PC-9 (cell line): ENCODE results near the gene MKRN3. TPM values are rescaled to one million over a fixed set of nuclear protein-coding genes. Genes with fewer than 3 reads are reported as not detected.

ENCODE experiments used
- Bru-seq: library from RNA; stranded (reverse); fragments of 400-500 nt; gene quantifications from one replicate; lab custom pipeline; 2021; lab: Mats Ljungman, UMichigan
- BruChase-seq, 2 experiments: library from RNA; stranded (reverse); fragments of 400-500 nt; gene quantifications; one replicate each; lab custom pipeline; 2021; lab: Mats Ljungman, UMichigan
- BruUV-seq: library from RNA; stranded (reverse); fragments of 400-500 nt; replicated peaks from 2 replicates; lab custom pipeline; 2021; lab: Mats Ljungman, UMichigan
- CTCF ChIA-PET: fragments of 300-600 bp; sonication (Branson Sonifier 250); formaldehyde crosslinking; loops from one replicate; lab custom pipeline; 2022; ENCODE audit warnings: antibody characterized with exemption; lab: Charles Lee
- POLR2A ChIA-PET: fragments of 300-600 bp; sonication (Branson Sonifier 250); formaldehyde crosslinking; loops from one replicate; lab custom pipeline; 2022; ENCODE audit warnings: antibody characterized with exemption; ENCODE audit not compliant: unreplicated experiment; lab: Charles Lee
- DNase-seq, 2 experiments: peaks; one replicate each; pipeline versions ENCODE4 v3.0.0 to v3.0.0-alpha.2; 2015 to 2022; ENCODE audit warnings: mixed read lengths in 1 of 2
- H2AFZ ChIP-seq: fragments of 200-600 bp; sonication (generic); 2 replicates; pipeline ENCODE4 v1.8.1; 2017; ENCODE audit warnings: antibody characterized with exemption
- H3F3A ChIP-seq: fragments of 200-600 bp; sonication (generic); 2 replicates; pipeline ENCODE4 v1.8.1; 2017; ENCODE audit warnings: antibody characterized with exemption, mild to moderate bottlenecking, low read depth; ENCODE audit not compliant: insufficient read depth
- H3K27ac ChIP-seq: fragments of 200-600 bp; sonication (generic); 2 replicates; pipeline ENCODE4 v1.6.1; 2016; ENCODE audit warnings: mixed run types
- H3K27me3 ChIP-seq: fragments of 200-600 bp; sonication (generic); 2 replicates; pipeline ENCODE4 v1.6.1; 2016; ENCODE audit warnings: low read depth, mixed run types; ENCODE audit not compliant: insufficient read depth
- H3K36me3 ChIP-seq: fragments of 200-600 bp; sonication (generic); 2 replicates; pipeline ENCODE4 v1.6.1; 2016; ENCODE audit warnings: low read depth, mixed run types
- H3K4me1 ChIP-seq: fragments of 200-600 bp; sonication (generic); replicated peaks from 2 replicates; pipeline ENCODE4 v1.6.1; 2016; ENCODE audit warnings: mixed run types; ENCODE audit not compliant: insufficient read depth
- H3K4me2 ChIP-seq: fragments of 200-600 bp; sonication (generic); 2 replicates; pipeline ENCODE4 v1.6.1; 2017; ENCODE audit warnings: mixed run types
- H3K4me3 ChIP-seq: fragments of 200-600 bp; sonication (generic); 2 replicates; pipeline ENCODE4 v1.6.1; 2016; ENCODE audit warnings: mixed run types
- H3K79me2 ChIP-seq: fragments of 200-600 bp; sonication (generic); 2 replicates; pipeline ENCODE4 v1.6.1; 2017; ENCODE audit warnings: low read depth, mixed run types
- H3K9me2 ChIP-seq: fragments of 200-600 bp; sonication (generic); 2 replicates; pipeline ENCODE4 v1.8.1; 2017; ENCODE audit warnings: mild to moderate bottlenecking; ENCODE audit not compliant: insufficient read depth
- H3K9me3 ChIP-seq: fragments of 200-600 bp; sonication (generic); 2 replicates; pipeline ENCODE4 v1.8.1; 2016; ENCODE audit warnings: low read depth; ENCODE audit not compliant: insufficient read depth
- H4K20me1 ChIP-seq: fragments of 200-600 bp; sonication (generic); 2 replicates; pipeline ENCODE4 v1.8.1; 2017; ENCODE audit not compliant: insufficient read depth
- CTCF ChIP-seq: fragments of 200-600 bp; sonication (generic); conservative IDR thresholded peaks from 2 replicates; pipeline ENCODE4 v1.6.1; 2017; ENCODE audit warnings: mixed run types, antibody characterized with exemption, mild to moderate bottlenecking, moderate library complexity
- EZH2 ChIP-seq: fragments of 200-600 bp; sonication (generic); IDR thresholded peaks from 2 replicates; pipeline ENCODE4 v1.8.0; 2017; ENCODE audit warnings: antibody characterized with exemption, low read depth
- intact Hi-C: fragments of 100-400 bp; cut with micrococcal nuclease; formaldehyde crosslinking; loops from one replicate; pipeline ENCODE4 v1.10.0; 2022; ENCODE audit not compliant: unreplicated experiment
- long read RNA-seq: library from polyadenylated mRNA; stranded (forward); transcript quantifications from one replicate; pipeline ENCODE4 v2.0.0, GENCODE V29; 2022
- total RNA-seq: library from RNA; stranded (reverse); gene quantifications from 2 replicates; pipeline ENCODE4 v1.2.3, GENCODE V29; 2021

MKRN3 gene
- total RNA-seq (26.1 and 28.0 TPM in 2 replicates), Bru-seq, nascent RNA (percentile 74 among the genes with signal in this experiment), BruChase-seq, experiment 1, labeled RNA remaining after a 2-hour chase (percentile 87 among the genes with signal in this experiment), BruChase-seq, experiment 2, labeled RNA remaining after a 6-hour chase (percentile 67 among the genes with signal in this experiment)
- long read RNA-seq, transcript MKRN3-202 (3 exons, 629 nt) = major isoform, 10 of 27 reads
- long read RNA-seq, partial matches to known transcripts = 3 of 27 reads
- long read RNA-seq, other reads (novel, unspliced or antisense) = 9 of 27 reads

DNA sequence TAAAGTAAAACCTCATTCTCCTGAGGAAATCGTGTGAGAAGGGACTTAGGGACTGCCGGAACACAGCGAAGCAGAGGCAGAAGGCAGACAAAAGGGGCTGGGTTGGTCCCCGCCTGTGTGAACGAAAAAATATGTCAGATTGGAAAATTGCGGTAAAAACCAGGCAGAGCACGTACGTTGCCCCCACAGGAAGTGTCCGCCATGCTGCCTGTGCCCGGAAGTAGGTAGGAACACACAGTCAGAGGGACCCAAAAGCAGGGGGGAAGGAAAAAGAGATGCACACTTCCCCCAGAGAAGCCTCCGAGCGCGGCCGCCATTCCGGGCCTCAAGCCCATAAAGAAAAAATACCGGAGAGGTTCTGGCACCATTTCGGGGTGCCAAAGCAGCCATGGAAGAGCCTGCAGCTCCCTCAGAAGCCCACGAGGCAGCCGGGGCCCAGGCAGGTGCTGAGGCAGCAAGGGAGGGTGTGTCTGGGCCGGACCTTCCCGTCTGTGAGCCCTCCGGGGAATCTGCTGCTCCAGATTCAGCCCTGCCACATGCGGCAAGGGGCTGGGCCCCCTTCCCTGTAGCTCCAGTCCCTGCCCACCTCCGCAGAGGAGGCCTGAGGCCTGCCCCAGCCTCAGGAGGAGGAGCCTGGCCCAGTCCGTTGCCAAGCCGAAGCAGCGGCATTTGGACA, at the start of gene MKRN3:
Gene MKRN3 (plus strand): TSS at position 280 of the 676 bp plus-strand sequence. CDS start 109 bp downstream, at position 389.
- no peak for TF ChIP-seq EZH2
- TF ChIP-seq CTCF = no peak
- Histone ChIP-seq H4K20me1 (peaks cover 18% of the 10 kb centered on the region), H3K27ac (peak within 1 kb of the TSS; percentile 94), H3K4me2 (peak within 1 kb of the TSS; percentile 94), H3K9me3 (no peaks in the 10 kb centered on the region), H3K79me2 (peaks cover 49% of the 10 kb centered on the region), H3K36me3 (0 out of 2 replicates have a peak, but pooled peaks cover 6% of the 10 kb centered on the region), H3K9me2 (no peaks in the 10 kb centered on the region), H3K27me3 (no peaks in the 10 kb centered on the region), H2AFZ (peak within 1 kb of the TSS; percentile 98), H3F3A (peaks cover 20% of the 10 kb centered on the region; the same call in 1 of the 2 replicates), H3K4me1 (peaks cover 35% of the 10 kb centered on the region), H3K4me3 (peak within 1 kb of the TSS; percentile 93)
- CTCF ChIA-PET = no interaction called here
- TSS peak; percentile 40 for BruUV-seq
- POLR2A ChIA-PET = no interaction called here
- intact Hi-C loops = no loop called here
- peak; percentile 71 to 84 for DNase-seq

DNA sequence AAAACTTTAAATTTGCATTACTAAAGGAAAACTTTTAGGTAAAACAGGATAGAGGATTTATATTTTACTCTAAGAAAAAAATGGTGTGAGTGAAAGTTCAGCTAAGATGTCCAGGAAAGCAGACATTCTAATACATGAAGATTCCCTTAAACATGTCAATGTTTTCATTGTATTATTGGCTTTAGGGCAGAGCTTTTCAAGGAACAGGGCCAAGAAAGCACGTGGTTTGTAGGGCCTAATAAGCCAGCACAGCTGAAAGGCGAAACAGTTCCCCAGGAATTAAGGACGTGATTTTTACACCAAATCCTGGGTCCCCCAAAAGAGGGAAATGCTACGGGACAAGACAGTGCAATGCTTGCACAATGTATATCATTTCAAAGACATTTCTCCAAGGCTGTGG, 48.6 kb upstream of the MKRN3 start:
- peaks cover 3% of the 10 kb centered on the region; the same call in 1 of the 2 replicates for H3K27me3 ChIP-seq
- DNase-seq = no peak
- H3K36me3 ChIP-seq = no peaks in the 10 kb centered on the region
- H3K4me2 ChIP-seq = no peak overlapping the region
- H3K27ac ChIP-seq = no peak overlapping the region
- no peak overlapping the region for H2AFZ ChIP-seq
- BruUV-seq = no TSS peak
- no peaks in the 10 kb centered on the region for H3K79me2 ChIP-seq
- no peak for TF ChIP-seq CTCF
- H3K4me1 ChIP-seq = no peaks in the 10 kb centered on the region
- ChIA-PET CTCF (no interaction called here), POLR2A (no interaction called here)
- H3K4me3 ChIP-seq = no peak overlapping the region
- H4K20me1 ChIP-seq = no peaks in the 10 kb centered on the region
- intact Hi-C loops = no loop called here
- H3F3A ChIP-seq = no peaks in the 10 kb centered on the region
- H3K9me3 ChIP-seq = no peaks in the 10 kb centered on the region
- no peaks in the 10 kb centered on the region for H3K9me2 ChIP-seq

GRCh38 chr15:23518104-23518503, 47.4 kb upstream of the MKRN3 start:
- ChIA-PET CTCF (no interaction called here), POLR2A (interaction anchor here (0.7 kb wide), 1 partner anchor 1068 kb away, joined by 6 read pairs; no protein-coding TSS in a partner anchor)
- Histone ChIP-seq H3K9me3 (no peaks in the 10 kb centered on the region), H3K4me1 (no peaks in the 10 kb centered on the region), H3K27me3 (peaks cover 3% of the 10 kb centered on the region; the same call in 1 of the 2 replicates), H4K20me1 (no peaks in the 10 kb centered on the region), H3K79me2 (no peaks in the 10 kb centered on the region), H3K4me3 (no peak overlapping the region), H3K4me2 (no peak overlapping the region), H3K27ac (no peak overlapping the region), H3K36me3 (no peaks in the 10 kb centered on the region), H2AFZ (no peak overlapping the region), H3K9me2 (no peaks in the 10 kb centered on the region), H3F3A (no peaks in the 10 kb centered on the region)
- no TSS peak for BruUV-seq
- no peak for DNase-seq
- intact Hi-C loops = no loop called here
- TF ChIP-seq EZH2 = no peak
- TF ChIP-seq CTCF = no peak
